PFSK-1 (cell line): ENCODE results near the gene RPL36A.

Experiments
- FOXP2 ChIP-seq: optimal IDR thresholded peaks from 2 replicates; pipeline ENCODE3; 2011; ENCODE audit warnings: borderline replicate concordance, control low read depth, inconsistent platforms; ENCODE audit not compliant: insufficient read depth; ENCODE audit errors: extremely low read length, extremely low read depth
- POLR2AphosphoS5 ChIP-seq: IDR thresholded peaks from 2 replicates; pipeline ENCODE4 v1.6.1; 2012; ENCODE audit warnings: low read depth, mild to moderate bottlenecking, control low read depth, low read length, moderate library complexity
- REST ChIP-seq, 2 experiments: IDR thresholded peaks; 2 replicates each; pipeline versions ENCODE4 v1.6.1 to v1.8.0; 2011 to 2012; ENCODE audit warnings: low read depth in 2 of 2, low read length in 2 of 2, control low read depth in 1 of 2, inconsistent platforms in 1 of 2, mild to moderate bottlenecking in 1 of 2, moderate library complexity in 1 of 2; ENCODE audit not compliant: insufficient read depth in 1 of 2
- SIN3A ChIP-seq: IDR thresholded peaks from 2 replicates; pipeline ENCODE4 v1.6.1; 2012; ENCODE audit warnings: mild to moderate bottlenecking, low read length, moderate library complexity, borderline replicate concordance; ENCODE audit not compliant: insufficient read depth
- TAF1 ChIP-seq: IDR thresholded peaks from 2 replicates; pipeline ENCODE4 v1.6.1; 2012; ENCODE audit warnings: low read length, control low read depth, borderline replicate concordance; ENCODE audit not compliant: insufficient read depth

RPL36A gene

DNA sequence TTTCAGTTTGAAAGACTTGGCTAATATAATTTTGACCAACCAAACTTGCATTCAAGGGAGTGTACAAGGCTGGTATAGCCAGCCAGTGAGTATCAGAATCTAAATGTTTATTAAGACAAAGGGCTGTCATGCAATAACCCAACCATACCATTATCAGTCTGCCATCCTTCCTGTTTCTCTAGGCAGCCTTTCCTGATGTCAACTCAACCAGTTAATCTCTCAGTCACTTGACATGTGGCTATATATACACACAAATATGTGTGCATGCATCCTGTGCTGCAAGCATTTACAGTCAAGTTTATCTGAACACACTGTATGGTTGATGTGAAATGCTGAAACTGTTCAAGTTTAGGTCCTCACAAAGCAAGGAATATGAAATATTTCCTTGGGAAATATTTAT lies 22.0 kb upstream of the RPL36A start:
- TF ChIP-seq SIN3A = no peak
- TF ChIP-seq TAF1 = no peak
- TF ChIP-seq REST (IDR thresholded peaks at IDR 0.05; ENCODE audit: insufficient read depth in 1 of 2, low read depth in 2 of 2, low read length in 2 of 2) = no peak
- TF ChIP-seq POLR2AphosphoS5 = no peak
- TF ChIP-seq FOXP2 = no peak

DNA sequence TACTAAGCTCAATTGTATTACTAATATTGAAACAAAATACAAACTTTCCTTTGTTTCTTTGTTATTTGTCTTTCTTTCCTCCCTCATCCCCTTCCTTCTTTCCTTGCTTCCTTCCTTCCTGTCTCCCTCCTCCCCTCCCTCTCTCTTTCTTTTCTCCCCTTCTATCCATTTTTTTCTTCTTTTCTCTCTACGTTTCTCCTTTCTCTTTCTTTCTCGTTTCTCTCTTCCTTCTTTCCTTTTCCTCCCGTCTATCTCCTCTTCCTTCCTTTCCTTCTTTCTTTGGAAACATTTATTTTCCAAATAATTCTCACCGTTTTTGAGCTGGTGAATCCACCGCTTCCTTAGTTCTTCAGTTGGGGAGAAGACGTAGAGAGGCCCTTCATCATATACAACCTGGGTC lies 21.1 kb upstream of the RPL36A start:
- TF ChIP-seq POLR2AphosphoS5 = no peak
- no peak for TF ChIP-seq SIN3A
- TF ChIP-seq TAF1 = no peak
- no peak for TF ChIP-seq REST (IDR thresholded peaks at IDR 0.05; ENCODE audit: insufficient read depth in 1 of 2, low read depth in 2 of 2, low read length in 2 of 2)
- TF ChIP-seq FOXP2 = no peak

DNA sequence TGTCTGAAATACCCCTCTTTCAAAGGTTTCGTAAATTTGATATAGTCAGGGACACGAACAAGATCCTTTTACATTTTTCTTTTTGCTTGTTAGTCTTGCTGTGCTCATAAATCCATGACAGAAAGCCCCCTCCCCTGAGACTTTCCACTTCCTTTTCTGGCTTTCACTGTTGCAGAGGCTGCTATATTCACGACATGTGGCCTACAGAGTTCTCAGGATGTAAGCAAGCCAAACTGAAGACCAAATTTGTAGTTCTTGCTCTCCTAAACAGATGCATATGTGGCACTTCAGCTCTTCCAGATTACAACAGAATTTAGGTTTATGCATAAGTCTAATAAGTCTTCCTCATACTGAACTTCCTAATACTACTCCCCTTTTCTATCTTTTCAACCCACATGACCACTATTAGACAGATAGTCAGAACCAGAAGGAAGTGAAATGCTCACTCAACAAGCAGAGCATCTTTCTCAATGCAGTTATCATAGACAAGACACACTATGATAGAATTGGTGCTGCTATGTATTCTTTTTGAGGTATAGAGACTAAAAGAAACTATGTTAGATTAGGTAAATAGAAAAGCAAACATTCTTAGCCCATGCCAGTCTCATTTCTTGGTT lies 19.8 kb upstream of the RPL36A start:
- TF ChIP-seq POLR2AphosphoS5 (no peak), SIN3A (no peak), REST (IDR thresholded peaks at IDR 0.05; ENCODE audit: insufficient read depth in 1 of 2, low read depth in 2 of 2, low read length in 2 of 2) (no peak), FOXP2 (no peak), TAF1 (no peak)

DNA sequence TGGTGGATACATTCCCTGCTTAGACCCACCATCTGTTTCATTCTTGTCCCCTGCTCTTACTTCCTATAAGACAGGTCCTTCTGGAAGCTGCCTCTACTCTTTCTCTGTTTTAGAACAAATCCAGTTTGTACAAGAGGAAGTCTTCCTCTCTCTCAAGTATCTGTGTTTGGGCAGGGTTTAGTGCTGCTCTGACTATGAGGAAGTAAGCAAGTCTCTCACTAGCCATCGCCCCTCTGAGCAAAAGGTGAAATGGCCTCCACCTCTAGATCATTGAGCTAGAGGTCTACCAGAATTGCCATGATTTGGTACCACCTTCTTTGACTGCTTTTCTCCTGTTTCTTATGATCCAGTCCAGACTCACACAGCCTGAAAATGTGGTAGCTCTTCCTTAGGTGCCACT lies 13.3 kb upstream of the RPL36A start:
- no peak for TF ChIP-seq FOXP2
- no peak for TF ChIP-seq TAF1
- no peak for TF ChIP-seq POLR2AphosphoS5
- TF ChIP-seq REST (IDR thresholded peaks at IDR 0.05; ENCODE audit: insufficient read depth in 1 of 2, low read depth in 2 of 2, low read length in 2 of 2) = no peak
- TF ChIP-seq SIN3A = no peak

DNA sequence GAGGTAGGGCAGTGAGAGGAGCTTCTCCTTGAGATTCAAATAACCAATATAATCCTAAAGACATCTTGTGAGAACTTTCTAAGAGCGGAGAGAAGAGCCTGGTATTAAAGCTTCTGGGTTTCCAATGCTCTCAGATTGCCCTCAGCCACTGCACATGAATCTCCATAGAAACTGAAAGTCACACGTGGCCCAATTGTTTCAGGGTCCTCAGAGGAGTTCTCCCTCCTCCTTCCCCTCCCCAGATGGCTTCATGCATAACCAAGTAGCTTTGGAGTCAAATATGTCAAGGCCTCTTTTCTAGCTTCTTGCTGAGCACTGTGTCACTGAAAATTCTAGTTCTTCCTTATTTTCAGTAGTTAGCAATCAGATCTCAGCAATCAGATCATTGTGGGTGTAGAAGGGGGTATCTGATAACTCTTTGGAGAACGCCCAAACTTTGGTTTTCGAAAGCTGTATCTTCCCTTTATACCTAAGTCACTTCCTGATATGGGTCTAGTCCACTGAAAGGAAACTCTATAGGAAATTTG lies 7.1 kb upstream of the RPL36A start:
- TF ChIP-seq REST (IDR thresholded peaks at IDR 0.05; ENCODE audit: insufficient read depth in 1 of 2, low read depth in 2 of 2, low read length in 2 of 2) (no peak), POLR2AphosphoS5 (no peak)
